Immature natural killer cell (primary cell): ENCODE measurements around the gene ST8SIA1. TPM values are rescaled to one million over a fixed set of nuclear protein-coding genes. Genes with fewer than 3 reads are reported as not detected.

ENCODE experiments used
- DNase-seq, 3 donors: peaks; one replicate each; pipeline ENCODE4 v3.0.0; 2022; ENCODE audit warnings: mixed read lengths in 1 of 3
- H3K27ac Mint-ChIP-seq, 6 donors: one replicate each; pipeline ENCODE4 v1.8.0; 2020; ENCODE audit warnings: mixed read lengths in 6 of 6, mild to moderate bottlenecking in 5 of 6, inconsistent platforms in 4 of 6, moderate library complexity in 3 of 6
- H3K27me3 Mint-ChIP-seq, 3 donors: one replicate each; pipeline ENCODE4 v1.8.0; 2020 to 2021; ENCODE audit warnings: low read depth in 3 of 3, mild to moderate bottlenecking in 3 of 3, mixed read lengths in 3 of 3, moderate library complexity in 3 of 3, inconsistent platforms in 1 of 3
- H3K36me3 Mint-ChIP-seq, 3 donors: one replicate each; pipeline ENCODE4 v1.8.0; 2020; ENCODE audit warnings: mixed read lengths in 3 of 3, inconsistent platforms in 2 of 3, mild to moderate bottlenecking in 2 of 3
- H3K4me1 Mint-ChIP-seq, 2 donors: one replicate each; pipeline ENCODE4 v1.8.0; 2020; ENCODE audit warnings: inconsistent platforms in 2 of 2, mild to moderate bottlenecking in 2 of 2, mixed read lengths in 2 of 2, moderate library complexity in 1 of 2
- H3K4me3 Mint-ChIP-seq, 5 donors: one replicate each; pipeline ENCODE4 v1.8.0; 2020; ENCODE audit warnings: mild to moderate bottlenecking in 5 of 5, mixed read lengths in 5 of 5, inconsistent platforms in 3 of 5, moderate library complexity in 3 of 5
- H3K9me3 Mint-ChIP-seq, 6 donors: one replicate each; pipeline ENCODE4 v1.8.0; 2020; ENCODE audit warnings: mild to moderate bottlenecking in 6 of 6, mixed read lengths in 6 of 6, inconsistent platforms in 4 of 6, moderate library complexity in 3 of 6
- polyA plus RNA-seq, 3 donors: library from polyadenylated mRNA; unstranded; fragments of 300-500 nt; fragmentation: Illumina TruSeq; gene quantifications; one replicate each; pipeline ENCODE4 v1.2.3, GENCODE V29; 2021

Gene ST8SIA1
- polyA plus RNA-seq, 3 donors from 2014 or later: not detected

GRCh38 chr12:22257100-22257499 is 77.4 kb downstream of the ST8SIA1 start:
- no peak for DNase-seq
- no peaks in the 10 kb centered on the region for H3K4me1 Mint-ChIP-seq
- H3K27me3 Mint-ChIP-seq: peaks cover 0 to 5% (median 0%) of the 10 kb centered on the region in 3 donors
- no peak overlapping the region for H3K4me3 Mint-ChIP-seq
- H3K36me3 Mint-ChIP-seq: no peaks in the 10 kb centered on the region
- no peaks in the 10 kb centered on the region for H3K9me3 Mint-ChIP-seq
- H3K27ac Mint-ChIP-seq: no peak overlapping the region

DNA sequence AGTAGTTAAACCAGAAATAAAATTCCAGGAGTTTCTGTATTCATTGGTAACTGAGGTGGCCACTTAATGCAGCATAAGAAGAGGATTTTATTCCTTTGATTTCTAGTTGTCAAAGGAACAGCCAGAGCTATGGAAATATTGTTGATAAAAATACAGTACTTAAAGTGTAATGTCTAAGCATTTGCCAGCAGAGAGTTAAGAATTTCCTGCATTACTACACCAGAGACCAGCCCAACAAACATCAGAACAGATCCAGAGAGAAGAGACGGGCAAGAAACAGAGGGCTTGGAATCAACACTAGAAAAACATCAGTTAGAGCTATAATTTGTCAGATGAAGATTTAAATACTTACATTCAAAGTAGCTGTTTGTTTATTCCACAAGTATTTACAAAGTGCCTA is 77.9 kb downstream of the ST8SIA1 start:
- no peak overlapping the region for H3K27ac Mint-ChIP-seq
- no peaks in the 10 kb centered on the region for H3K36me3 Mint-ChIP-seq
- no peaks in the 10 kb centered on the region for H3K4me1 Mint-ChIP-seq
- no peaks in the 10 kb centered on the region for H3K9me3 Mint-ChIP-seq
- no peak overlapping the region for H3K4me3 Mint-ChIP-seq
- DNase-seq: no peak
- H3K27me3 Mint-ChIP-seq: peaks cover 0 to 5% (median 0%) of the 10 kb centered on the region in 3 donors

DNA sequence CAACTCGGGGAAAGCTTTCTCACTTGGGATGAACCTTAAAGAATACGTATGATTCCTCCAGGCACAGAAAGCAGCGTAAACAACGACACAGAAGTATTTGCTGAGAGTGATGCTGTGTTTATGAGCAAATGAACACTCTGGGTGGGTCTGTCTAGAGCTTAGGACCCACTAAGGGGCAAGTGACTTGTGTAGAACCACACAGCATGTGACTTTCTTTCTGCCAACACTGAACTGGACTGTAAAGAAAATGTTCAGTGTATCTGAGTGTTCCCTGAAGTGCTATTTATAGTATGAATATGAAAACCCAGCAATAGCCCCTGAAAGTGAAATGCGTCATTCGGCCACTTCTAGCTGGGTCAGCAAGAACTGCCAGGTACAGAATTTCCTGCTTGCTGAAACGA is 78.5 kb downstream of the ST8SIA1 start:
- no peaks in the 10 kb centered on the region for H3K4me1 Mint-ChIP-seq
- no peak for DNase-seq
- H3K36me3 Mint-ChIP-seq: no peaks in the 10 kb centered on the region
- no peaks in the 10 kb centered on the region for H3K9me3 Mint-ChIP-seq
- peaks cover 0 to 7% (median 2%) of the 10 kb centered on the region in 3 donors for H3K27me3 Mint-ChIP-seq
- H3K27ac Mint-ChIP-seq: no peak overlapping the region
- no peak overlapping the region for H3K4me3 Mint-ChIP-seq

DNA sequence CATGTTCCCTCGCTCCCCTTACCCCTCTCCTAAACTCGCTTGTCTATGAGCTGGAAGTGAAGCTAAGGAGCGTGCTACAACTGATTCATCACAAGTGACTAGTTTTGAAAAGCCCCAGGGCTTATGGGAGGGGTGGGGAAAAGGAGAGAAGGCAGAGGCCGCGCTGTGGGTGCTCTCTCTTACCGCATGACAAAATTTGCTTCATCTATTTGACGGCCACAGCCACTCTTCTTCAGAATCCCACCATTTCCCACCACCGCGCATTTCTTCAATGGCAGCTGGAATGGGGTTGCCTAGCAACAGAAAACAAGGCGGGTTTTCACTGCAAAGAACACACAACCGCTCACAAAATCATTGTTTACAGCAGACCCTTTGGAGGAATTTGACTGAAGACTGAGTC is 79.4 kb downstream of the ST8SIA1 start:
- H3K27ac Mint-ChIP-seq: no peak overlapping the region
- H3K27me3 Mint-ChIP-seq: peaks cover 0 to 3% (median 2%) of the 10 kb centered on the region in 3 donors
- no peaks in the 10 kb centered on the region for H3K9me3 Mint-ChIP-seq
- H3K4me1 Mint-ChIP-seq: no peaks in the 10 kb centered on the region
- H3K4me3 Mint-ChIP-seq: no peak overlapping the region
- no peaks in the 10 kb centered on the region for H3K36me3 Mint-ChIP-seq
- no peak for DNase-seq

- Mint-ChIP-seq H3K9me3 (no peaks in the 10 kb centered on the region), H3K4me1 (no peaks in the 10 kb centered on the region), H3K36me3 (no peaks in the 10 kb centered on the region), H3K27ac (no peak overlapping the region), H3K27me3 (peaks cover 0 to 3% (median 2%) of the 10 kb centered on the region in 3 donors), H3K4me3 (no peak overlapping the region)
- DNase-seq: no peak
Observed at GRCh38 chr12:22254478-22254877, 80.0 kb downstream of the ST8SIA1 start.

DNA sequence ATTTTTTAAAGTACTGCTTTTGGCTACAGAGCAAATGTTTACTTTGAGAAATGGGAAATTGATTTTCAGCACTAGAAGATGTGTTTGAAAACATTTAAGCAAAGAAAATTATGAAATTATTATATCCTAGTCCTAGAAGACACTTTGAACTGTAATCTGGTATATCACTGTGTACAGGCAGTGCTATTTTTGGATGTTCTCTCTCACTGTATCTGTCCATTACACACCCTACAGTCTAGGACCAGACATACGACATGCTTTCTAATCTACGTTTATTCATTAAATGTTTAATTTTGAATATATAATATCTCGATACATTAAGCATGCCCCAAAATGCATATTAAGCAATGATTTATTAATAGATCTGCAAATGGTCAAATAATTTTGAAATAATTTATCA is 82.5 kb downstream of the ST8SIA1 start:
- H3K27me3 Mint-ChIP-seq: peaks cover 0 to 4% (median 3%) of the 10 kb centered on the region in 3 donors
- H3K4me3 Mint-ChIP-seq: no peak overlapping the region
- no peaks in the 10 kb centered on the region for H3K4me1 Mint-ChIP-seq
- no peak overlapping the region for H3K27ac Mint-ChIP-seq
- DNase-seq: no peak
- no peaks in the 10 kb centered on the region for H3K36me3 Mint-ChIP-seq
- no peaks in the 10 kb centered on the region for H3K9me3 Mint-ChIP-seq

GRCh38 chr12:22250762-22251161 is 83.7 kb downstream of the ST8SIA1 start:
- Mint-ChIP-seq H3K4me3 (no peak overlapping the region), H3K36me3 (no peaks in the 10 kb centered on the region), H3K9me3 (no peaks in the 10 kb centered on the region), H3K27ac (no peak overlapping the region), H3K4me1 (no peaks in the 10 kb centered on the region), H3K27me3 (peaks cover 0 to 5% (median 3%) of the 10 kb centered on the region in 3 donors)
- no peak for DNase-seq

DNA sequence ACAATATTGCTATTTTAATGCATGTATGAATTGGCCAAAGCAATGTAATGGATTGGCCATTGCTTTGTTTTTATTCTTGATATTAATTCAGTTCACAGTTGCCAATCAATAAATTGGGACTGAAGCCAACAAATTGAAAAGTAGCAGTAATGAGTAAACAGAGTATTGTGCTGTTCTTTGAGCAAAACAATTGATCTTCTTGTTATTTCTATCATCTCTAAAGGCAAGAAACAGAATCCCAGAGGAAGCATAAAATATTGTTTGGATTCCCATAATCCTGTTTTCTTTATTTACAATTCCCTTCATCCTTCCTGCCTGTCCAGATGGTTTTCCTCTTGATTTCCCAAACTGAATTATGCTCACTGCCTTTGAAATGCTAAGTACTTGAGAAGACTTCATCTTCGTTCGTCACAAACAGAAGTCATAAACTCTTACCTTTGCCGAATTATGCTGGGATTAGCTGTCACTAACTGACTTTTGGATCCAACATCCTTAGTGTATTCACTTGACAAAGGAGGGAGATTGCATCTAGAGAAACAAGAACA is 85.9 kb downstream of the ST8SIA1 start:
- H3K4me3 Mint-ChIP-seq: no peak overlapping the region
- H3K27me3 Mint-ChIP-seq: peaks cover 0 to 8% (median 3%) of the 10 kb centered on the region in 3 donors
- no peaks in the 10 kb centered on the region for H3K9me3 Mint-ChIP-seq
- H3K36me3 Mint-ChIP-seq: no peaks in the 10 kb centered on the region
- no peak for DNase-seq
- no peak overlapping the region for H3K27ac Mint-ChIP-seq
- no peaks in the 10 kb centered on the region for H3K4me1 Mint-ChIP-seq

DNA sequence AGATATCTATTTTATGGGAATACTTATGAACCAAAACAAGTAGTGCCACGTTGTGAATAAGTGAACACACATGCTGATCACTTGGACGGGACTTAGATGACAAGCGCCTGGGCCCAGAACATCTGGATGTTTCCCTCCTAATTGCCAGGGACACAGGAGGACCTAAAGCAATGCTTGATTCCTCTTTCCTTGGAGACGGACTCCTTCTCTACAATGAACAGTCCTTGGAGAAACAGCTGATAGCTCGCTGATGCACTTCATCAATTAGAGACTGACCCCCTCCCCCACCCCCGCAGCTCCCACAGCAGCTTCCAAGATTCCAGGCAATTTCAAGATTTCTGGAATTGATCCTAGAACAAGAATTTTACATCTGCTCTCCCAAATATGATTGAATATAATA is 86.4 kb downstream of the ST8SIA1 start:
- H3K9me3 Mint-ChIP-seq: no peaks in the 10 kb centered on the region
- DNase-seq: no peak
- H3K27me3 Mint-ChIP-seq: peaks cover 0 to 8% (median 3%) of the 10 kb centered on the region in 3 donors
- H3K36me3 Mint-ChIP-seq: no peaks in the 10 kb centered on the region
- no peak overlapping the region for H3K4me3 Mint-ChIP-seq
- H3K27ac Mint-ChIP-seq: no peak overlapping the region
- no peaks in the 10 kb centered on the region for H3K4me1 Mint-ChIP-seq

- no peak overlapping the region for H3K27ac Mint-ChIP-seq
- no peak for DNase-seq
- H3K9me3 Mint-ChIP-seq: no peaks in the 10 kb centered on the region
- no peak overlapping the region for H3K4me3 Mint-ChIP-seq
- no peaks in the 10 kb centered on the region for H3K36me3 Mint-ChIP-seq
- H3K27me3 Mint-ChIP-seq: peaks cover 0 to 8% (median 3%) of the 10 kb centered on the region in 3 donors
- no peaks in the 10 kb centered on the region for H3K4me1 Mint-ChIP-seq
Observed at GRCh38 chr12:22246217-22246846, 88.2 kb downstream of the ST8SIA1 start.

- no peak overlapping the region for H3K27ac Mint-ChIP-seq
- peaks cover 0 to 1% (median 0%) of the 10 kb centered on the region in 6 donors for H3K9me3 Mint-ChIP-seq
- no peak for DNase-seq
- no peak overlapping the region for H3K4me3 Mint-ChIP-seq
- no peaks in the 10 kb centered on the region for H3K36me3 Mint-ChIP-seq
- peaks cover 0 to 8% (median 6%) of the 10 kb centered on the region in 3 donors for H3K27me3 Mint-ChIP-seq
- H3K4me1 Mint-ChIP-seq: no peaks in the 10 kb centered on the region
Observed at GRCh38 chr12:22242726-22243125, 91.8 kb downstream of the ST8SIA1 start.

DNA sequence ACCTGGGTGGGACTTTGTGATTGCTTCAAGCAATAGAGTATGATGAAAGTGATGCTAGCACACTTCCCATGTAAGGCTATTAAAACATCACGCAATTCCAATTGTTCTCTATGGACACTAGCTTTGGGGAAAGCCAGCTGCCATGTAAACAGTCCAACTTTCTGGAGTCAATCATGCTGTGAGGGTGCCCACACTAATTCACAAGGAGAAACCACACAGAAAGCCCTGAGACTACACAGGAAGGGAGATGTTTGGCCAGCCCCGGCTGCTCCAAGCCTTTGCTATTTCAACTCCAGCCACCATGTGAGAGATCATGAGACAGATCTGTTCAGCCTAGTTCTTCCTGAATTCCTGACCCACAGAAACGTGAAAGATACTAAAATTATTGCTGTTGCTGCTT is 96.3 kb downstream of the ST8SIA1 start:
- no peak overlapping the region for H3K4me3 Mint-ChIP-seq
- peaks cover 0 to 8% (median 2%) of the 10 kb centered on the region in 3 donors for H3K27me3 Mint-ChIP-seq
- no peaks in the 10 kb centered on the region for H3K36me3 Mint-ChIP-seq
- no peaks in the 10 kb centered on the region for H3K4me1 Mint-ChIP-seq
- H3K9me3 Mint-ChIP-seq: peaks cover 0 to 1% (median 0%) of the 10 kb centered on the region in 6 donors
- no peak overlapping the region for H3K27ac Mint-ChIP-seq
- DNase-seq: no peak

DNA sequence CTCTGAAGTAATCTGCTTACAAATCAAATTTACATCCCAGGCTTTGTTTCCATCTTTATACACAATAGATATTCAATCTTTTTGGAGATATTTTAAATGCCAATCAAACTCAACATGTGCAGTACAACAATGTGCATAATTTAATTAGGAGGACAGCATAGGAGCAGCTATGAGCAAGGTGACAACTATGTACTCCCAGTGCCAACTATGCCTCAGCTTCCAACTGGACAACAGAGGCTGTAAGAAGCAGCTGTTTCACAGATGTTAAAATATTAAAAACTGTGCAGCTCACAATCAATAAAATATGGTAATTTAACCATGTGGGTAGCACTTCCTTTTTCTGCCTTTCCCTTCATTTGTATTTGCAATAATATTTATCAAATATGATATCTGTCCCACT is 99.9 kb downstream of the ST8SIA1 start:
- DNase-seq: no peak
- Mint-ChIP-seq H3K4me1 (no peaks in the 10 kb centered on the region), H3K4me3 (no peak overlapping the region), H3K27me3 (peaks cover 0 to 10% (median 4%) of the 10 kb centered on the region in 3 donors), H3K27ac (no peak overlapping the region), H3K9me3 (peaks cover 0 to 1% (median 0%) of the 10 kb centered on the region in 6 donors), H3K36me3 (no peaks in the 10 kb centered on the region)

DNA sequence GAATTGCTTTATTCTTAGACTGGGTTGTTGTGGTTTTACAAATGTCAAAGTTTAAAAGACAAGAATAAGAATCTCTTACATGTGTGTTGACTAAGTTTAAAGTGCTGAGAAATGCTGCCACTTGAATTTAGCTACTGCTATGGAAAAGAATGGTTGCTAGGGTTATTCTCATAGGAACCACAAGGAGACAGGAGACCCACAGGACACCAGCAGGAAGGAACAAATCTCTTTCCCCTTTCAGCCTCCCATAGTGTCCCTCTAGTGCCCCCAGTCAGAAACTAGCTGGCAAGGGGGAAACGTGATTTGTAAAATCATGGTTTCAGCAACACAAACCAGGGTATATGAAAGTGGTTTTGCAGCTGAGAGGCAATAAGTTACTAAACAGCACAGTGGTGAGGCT is 102.7 kb downstream of the ST8SIA1 start:
- no peak overlapping the region for H3K27ac Mint-ChIP-seq
- H3K36me3 Mint-ChIP-seq: no peaks in the 10 kb centered on the region
- no peak overlapping the region for H3K4me3 Mint-ChIP-seq
- no peaks in the 10 kb centered on the region for H3K9me3 Mint-ChIP-seq
- DNase-seq: no peak
- no peaks in the 10 kb centered on the region for H3K4me1 Mint-ChIP-seq
- H3K27me3 Mint-ChIP-seq: peaks cover 0 to 7% (median 7%) of the 10 kb centered on the region in 3 donors

DNA sequence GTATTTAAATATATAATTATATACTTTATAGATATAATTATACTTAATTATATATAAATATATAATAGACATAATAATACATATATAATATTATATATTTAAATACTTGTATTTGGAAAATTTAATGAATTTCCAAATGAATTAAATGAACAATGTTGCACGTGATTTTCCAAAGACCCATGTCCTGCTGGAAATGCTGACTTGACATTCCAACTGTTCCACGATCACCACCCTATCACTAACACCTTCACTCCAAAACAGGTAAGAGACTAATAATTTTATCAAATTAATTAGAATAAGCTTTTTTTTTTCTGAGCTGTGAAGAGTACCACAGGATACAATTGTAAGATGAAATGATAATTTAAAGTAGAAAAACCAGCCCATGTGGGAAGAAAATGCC is 103.4 kb downstream of the ST8SIA1 start:
- DNase-seq: no peak
- Mint-ChIP-seq H3K9me3 (no peaks in the 10 kb centered on the region), H3K27ac (no peak overlapping the region), H3K27me3 (peaks cover 0 to 7% (median 7%) of the 10 kb centered on the region in 3 donors), H3K36me3 (no peaks in the 10 kb centered on the region), H3K4me1 (no peaks in the 10 kb centered on the region), H3K4me3 (no peak overlapping the region)
